ENCODE data around the gene CFAP77.

DNA sequence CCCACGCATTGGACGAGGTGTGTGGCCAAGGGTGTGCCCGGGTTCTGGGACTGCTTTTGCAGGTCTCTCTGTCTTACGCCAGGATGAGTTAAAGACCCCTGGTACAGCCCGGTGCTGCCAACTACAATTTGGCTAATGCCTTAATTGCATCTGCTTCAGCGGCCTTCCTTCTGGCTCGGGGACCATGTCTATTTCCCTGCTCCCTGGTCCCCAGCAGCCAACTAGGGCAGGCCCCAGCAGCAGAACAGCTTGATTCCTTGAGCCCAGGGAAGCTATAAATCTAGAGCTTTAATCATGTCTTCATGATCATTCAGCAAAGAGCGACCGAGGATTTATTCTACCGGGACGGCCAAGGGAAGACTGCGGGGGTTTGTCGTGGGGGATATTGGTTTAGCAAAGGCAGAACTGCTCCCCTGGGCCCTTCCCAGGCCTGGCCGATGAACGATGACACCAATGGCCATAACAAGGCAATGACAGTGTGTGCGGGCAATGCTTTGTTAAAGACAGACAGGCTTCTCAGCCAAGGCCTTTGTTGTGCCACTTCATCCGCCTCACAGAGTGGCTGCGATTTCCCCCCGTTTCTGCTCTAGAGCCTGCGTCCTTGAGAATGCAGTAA, 51.4 kb downstream of the CFAP77 start:
- TF ChIP-seq, protein P1, sequence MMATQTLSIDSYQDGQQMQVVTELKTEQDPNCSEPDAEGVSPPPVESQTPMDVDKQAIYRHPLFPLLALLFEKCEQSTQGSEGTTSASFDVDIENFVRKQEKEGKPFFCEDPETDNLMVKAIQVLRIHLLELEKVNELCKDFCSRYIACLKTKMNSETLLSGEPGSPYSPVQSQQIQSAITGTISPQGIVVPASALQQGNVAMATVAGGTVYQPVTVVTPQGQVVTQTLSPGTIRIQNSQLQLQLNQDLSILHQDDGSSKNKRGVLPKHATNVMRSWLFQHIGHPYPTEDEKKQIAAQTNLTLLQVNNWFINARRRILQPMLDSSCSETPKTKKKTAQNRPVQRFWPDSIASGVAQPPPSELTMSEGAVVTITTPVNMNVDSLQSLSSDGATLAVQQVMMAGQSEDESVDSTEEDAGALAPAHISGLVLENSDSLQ (IDR thresholded peaks at IDR 0.05), result no peak
- no peak for TF ChIP-seq L3MBTL2 (conservative IDR thresholded peaks at IDR 0.05)
- TF ChIP-seq HDGF (IDR thresholded peaks at IDR 0.05; ENCODE audit: borderline replicate concordance), result no peak
- no peak for TF ChIP-seq FOXA1 (IDR thresholded peaks at IDR 0.05)
- no peak for TF ChIP-seq SP1 (IDR thresholded peaks at IDR 0.05)
- TF ChIP-seq BHLHE40 (IDR thresholded peaks at IDR 0.05; ENCODE audit: borderline replicate concordance), result no peak
- no peak for TF ChIP-seq FOXM1 (IDR thresholded peaks at IDR 0.05; ENCODE audit: borderline replicate concordance)
- TF ChIP-seq LEF1 (IDR thresholded peaks at IDR 0.05; ENCODE audit: borderline replicate concordance), result no peak
- no peak for TF ChIP-seq ELF4 (IDR thresholded peaks at IDR 0.05)
- TF ChIP-seq NFRKB (IDR thresholded peaks at IDR 0.05), result no peak
- no peak for TF ChIP-seq CTBP1 (IDR thresholded peaks at IDR 0.05; ENCODE audit: borderline replicate concordance)

All from HEK293T (cell line).